ENCODE data around the gene RNF157.

GRCh38 chr17:76200354-76200753 lies 39.9 kb downstream of the RNF157 start:
- no peak for TF ChIP-seq SP1 (IDR thresholded peaks at IDR 0.05)
- TF ChIP-seq FOXA1 (IDR thresholded peaks at IDR 0.05) = no peak
- TF ChIP-seq PKNOX1 (IDR thresholded peaks at IDR 0.05) = no peak
- no peak for TF ChIP-seq FOXK2 (IDR thresholded peaks at IDR 0.05)
- TF ChIP-seq LEF1 (IDR thresholded peaks at IDR 0.05; ENCODE audit: borderline replicate concordance) = no peak
- TF ChIP-seq BHLHE40 (IDR thresholded peaks at IDR 0.05; ENCODE audit: borderline replicate concordance) = no peak
- no peak for TF ChIP-seq CTBP1 (IDR thresholded peaks at IDR 0.05; ENCODE audit: borderline replicate concordance)
- no peak for TF ChIP-seq FOXM1 (IDR thresholded peaks at IDR 0.05; ENCODE audit: borderline replicate concordance)
- TF ChIP-seq TARDBP (IDR thresholded peaks at IDR 0.05) = no peak
- no peak for TF ChIP-seq NFRKB (IDR thresholded peaks at IDR 0.05)
- no peak for TF ChIP-seq SUZ12 (IDR thresholded peaks at IDR 0.05)

Data from HEK293T (cell line).